WI38 (cell line): Measurements from ENCODE around the gene CNOT3.

Experiments used
- H3K4me3 ChIP-seq: 2 replicates; pipeline ENCODE4 v1.5.1; 2011; ENCODE audit warnings: low read depth, mild to moderate bottlenecking, control low read depth, low read length
- TF ChIP-seq, protein P1 (sequence below): IDR thresholded peaks from 2 replicates; pipeline ENCODE4 v1.5.1; 2012; ENCODE audit warnings: low read depth, mild to moderate bottlenecking, control low read depth, low read length

Gene CNOT3

GRCh38 chr19:54158812-54159351, 21.3 kb downstream of the CNOT3 start:
- peak overlapping the region; percentile 68 for H3K4me3 ChIP-seq
- TF ChIP-seq, protein P1, sequence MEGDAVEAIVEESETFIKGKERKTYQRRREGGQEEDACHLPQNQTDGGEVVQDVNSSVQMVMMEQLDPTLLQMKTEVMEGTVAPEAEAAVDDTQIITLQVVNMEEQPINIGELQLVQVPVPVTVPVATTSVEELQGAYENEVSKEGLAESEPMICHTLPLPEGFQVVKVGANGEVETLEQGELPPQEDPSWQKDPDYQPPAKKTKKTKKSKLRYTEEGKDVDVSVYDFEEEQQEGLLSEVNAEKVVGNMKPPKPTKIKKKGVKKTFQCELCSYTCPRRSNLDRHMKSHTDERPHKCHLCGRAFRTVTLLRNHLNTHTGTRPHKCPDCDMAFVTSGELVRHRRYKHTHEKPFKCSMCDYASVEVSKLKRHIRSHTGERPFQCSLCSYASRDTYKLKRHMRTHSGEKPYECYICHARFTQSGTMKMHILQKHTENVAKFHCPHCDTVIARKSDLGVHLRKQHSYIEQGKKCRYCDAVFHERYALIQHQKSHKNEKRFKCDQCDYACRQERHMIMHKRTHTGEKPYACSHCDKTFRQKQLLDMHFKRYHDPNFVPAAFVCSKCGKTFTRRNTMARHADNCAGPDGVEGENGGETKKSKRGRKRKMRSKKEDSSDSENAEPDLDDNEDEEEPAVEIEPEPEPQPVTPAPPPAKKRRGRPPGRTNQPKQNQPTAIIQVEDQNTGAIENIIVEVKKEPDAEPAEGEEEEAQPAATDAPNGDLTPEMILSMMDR = no peak

- TF ChIP-seq, protein P1 = 0 out of 2 replicates have a peak, but pooled peaks have one; percentile 6
- peak within 1 kb of the TSS; percentile 73 for H3K4me3 ChIP-seq
These were observed 22.0 kb downstream of the CNOT3 start, which contains the start of gene LENG1 for GRCh38 chr19:54159352-54160181. Gene LENG1 (minus strand): TSS chr19:54159721. CDS start chr19:54159695, 26 bp downstream.

DNA sequence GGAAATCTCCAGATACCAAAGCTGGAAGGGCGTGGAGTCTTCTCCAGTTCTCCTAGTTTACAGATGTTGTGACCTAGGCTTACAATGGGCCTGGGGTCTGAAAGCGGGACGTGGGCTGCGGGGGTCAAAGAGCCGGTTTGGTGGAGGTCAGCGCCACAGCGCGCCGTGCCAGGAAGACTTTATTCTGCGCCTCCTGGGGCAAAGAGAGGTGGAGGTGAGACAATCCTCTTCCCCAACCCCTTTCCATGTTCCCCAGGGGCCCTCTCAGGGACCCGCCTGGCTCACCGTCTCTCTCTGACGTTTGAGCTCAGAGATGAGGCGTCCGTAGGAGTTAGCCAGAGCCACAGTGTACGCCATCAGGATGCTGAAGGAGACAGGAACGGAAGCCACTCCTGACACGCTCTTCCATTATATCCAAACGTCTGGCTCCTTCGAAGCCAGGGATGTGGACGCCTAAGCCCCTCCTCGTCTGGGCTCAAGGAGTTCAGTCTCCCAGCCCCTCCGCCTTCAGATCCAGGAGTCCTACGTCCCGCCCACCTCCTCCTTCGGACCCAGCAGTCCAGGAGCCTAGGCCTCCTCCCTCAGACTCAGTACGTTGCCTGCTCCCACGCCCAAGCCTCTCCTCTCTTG, 22.7 kb downstream of the CNOT3 start:
- TF ChIP-seq, protein P1 = no peak
- H3K4me3 ChIP-seq = peak overlapping the region; percentile 73

- peak overlapping the region; percentile 73 for H3K4me3 ChIP-seq
- TF ChIP-seq, protein P1 = no peak
These were observed 23.3 kb downstream of the CNOT3 start for GRCh38 chr19:54160854-54161253.

DNA sequence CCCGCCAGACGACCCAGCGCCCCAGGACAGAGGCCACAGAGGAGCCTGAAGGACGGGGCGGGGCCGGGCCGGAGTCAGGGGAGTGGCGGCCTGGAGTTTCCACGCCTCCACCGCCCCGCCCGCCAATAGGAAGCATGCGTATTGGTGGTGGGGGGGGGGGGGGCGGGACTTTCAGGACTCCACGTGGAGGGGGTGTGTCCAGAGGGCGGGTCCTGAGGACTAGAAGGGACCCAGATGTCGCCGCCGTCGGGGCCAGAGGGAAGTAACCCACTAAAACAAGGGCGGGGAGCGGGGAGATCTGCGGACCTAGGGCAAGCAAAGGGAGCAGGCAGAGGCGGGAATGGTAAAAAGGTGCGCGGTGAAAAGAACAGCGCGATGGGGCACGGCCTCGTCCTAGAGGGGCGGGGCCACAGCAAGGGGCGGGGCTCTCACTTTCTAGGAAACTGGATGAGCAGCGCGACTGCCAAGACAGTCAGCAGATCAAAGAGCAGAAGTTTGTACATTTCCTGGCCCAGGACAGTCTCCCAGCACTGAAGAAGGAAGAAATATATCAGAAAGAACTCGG, 24.8 kb downstream of the CNOT3 start:
- H3K4me3 ChIP-seq = peak overlapping the region; percentile 46
- TF ChIP-seq, protein P1 = no peak

DNA sequence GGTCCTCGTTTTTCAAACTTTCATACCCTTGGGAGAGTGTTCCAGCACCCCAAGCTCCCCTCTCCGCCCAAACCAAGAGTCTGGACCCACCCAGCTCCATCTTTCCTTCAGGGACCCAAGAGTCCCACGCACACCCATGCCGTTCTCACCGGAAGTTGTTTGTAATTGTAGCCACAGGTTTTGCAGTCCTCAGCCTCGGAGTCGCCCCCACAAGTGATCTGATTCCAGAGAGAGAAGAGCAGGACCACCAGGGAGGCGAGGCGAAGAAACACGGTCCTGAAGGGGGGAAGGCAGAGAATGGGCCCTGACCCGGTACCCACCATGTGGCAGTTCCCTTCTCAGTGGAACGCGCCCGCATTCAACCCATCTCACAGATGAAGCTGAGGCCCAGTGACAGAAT, 25.3 kb downstream of the CNOT3 start:
- no peak overlapping the region for H3K4me3 ChIP-seq
- TF ChIP-seq, protein P1 = no peak
